ENCODE data around the gene SUPT6H. TPM values are rescaled to one million over a fixed set of nuclear protein-coding genes. Genes with fewer than 3 reads are reported as not detected.
"Not testable (repeated sequence)": the region's sequence is repeated elsewhere in the genome, so short reads cannot be mapped to it uniquely, and the experiment has no call there.

SUPT6H gene
- total RNA-seq, 1 donor from 2014 or later, result 63.5 TPM

DNA sequence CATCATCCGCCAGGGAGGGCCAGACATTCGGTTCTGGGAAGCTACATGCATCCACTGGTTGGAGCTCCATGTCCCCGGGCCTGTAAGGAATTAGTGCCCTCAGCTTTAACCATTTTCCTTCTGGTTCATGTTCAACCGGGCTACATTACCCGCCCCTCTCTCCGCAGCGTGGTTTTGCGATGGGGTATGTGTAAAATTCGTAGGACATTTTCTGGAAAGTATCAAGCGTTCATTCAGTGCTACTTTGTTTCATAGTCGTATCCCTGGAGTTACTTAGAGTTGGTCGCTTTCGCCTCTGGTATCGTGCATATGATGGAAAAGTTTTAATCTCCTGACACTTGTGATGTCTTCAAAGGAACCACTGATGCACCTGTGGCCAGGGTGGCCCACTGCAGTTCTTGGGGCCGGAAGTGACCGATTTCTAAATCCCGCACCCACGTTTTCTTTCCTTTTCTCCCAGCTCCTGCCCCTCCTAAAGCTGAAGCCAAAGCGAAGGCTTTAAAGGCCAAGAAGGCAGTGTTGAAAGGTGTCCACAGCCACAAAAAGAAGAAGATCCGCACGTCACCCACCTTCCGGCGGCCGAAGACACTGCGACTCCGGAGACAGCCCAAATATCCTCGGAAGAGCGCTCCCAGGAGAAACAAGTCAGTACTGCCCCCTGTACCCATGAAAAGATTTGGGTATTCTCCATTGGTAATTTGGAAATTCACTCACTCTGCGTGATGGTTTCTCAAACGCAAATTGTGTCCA, 58.4 kb downstream of the SUPT6H start:
- DNase-seq (ENCODE audit: low spot score), result no peak
- Mint-ChIP-seq H3K27ac (ENCODE audit: unreplicated experiment) (peak overlapping the region; percentile 96), H3K9me3 (ENCODE audit: low read depth) (no peaks in the 10 kb centered on the region), H3K4me3 (ENCODE audit: unreplicated experiment) (peak overlapping the region; percentile 99), H3K4me1 (ENCODE audit: low read depth) (peaks cover 74% of the 10 kb centered on the region), H3K27me3 (ENCODE audit: low read depth) (no peaks in the 10 kb centered on the region), H3K36me3 (ENCODE audit: low read depth) (peaks cover 26% of the 10 kb centered on the region)
- TF ChIP-seq, protein P1, sequence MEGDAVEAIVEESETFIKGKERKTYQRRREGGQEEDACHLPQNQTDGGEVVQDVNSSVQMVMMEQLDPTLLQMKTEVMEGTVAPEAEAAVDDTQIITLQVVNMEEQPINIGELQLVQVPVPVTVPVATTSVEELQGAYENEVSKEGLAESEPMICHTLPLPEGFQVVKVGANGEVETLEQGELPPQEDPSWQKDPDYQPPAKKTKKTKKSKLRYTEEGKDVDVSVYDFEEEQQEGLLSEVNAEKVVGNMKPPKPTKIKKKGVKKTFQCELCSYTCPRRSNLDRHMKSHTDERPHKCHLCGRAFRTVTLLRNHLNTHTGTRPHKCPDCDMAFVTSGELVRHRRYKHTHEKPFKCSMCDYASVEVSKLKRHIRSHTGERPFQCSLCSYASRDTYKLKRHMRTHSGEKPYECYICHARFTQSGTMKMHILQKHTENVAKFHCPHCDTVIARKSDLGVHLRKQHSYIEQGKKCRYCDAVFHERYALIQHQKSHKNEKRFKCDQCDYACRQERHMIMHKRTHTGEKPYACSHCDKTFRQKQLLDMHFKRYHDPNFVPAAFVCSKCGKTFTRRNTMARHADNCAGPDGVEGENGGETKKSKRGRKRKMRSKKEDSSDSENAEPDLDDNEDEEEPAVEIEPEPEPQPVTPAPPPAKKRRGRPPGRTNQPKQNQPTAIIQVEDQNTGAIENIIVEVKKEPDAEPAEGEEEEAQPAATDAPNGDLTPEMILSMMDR (IDR thresholded peaks at IDR 0.05), result peak; percentile 56

DNA sequence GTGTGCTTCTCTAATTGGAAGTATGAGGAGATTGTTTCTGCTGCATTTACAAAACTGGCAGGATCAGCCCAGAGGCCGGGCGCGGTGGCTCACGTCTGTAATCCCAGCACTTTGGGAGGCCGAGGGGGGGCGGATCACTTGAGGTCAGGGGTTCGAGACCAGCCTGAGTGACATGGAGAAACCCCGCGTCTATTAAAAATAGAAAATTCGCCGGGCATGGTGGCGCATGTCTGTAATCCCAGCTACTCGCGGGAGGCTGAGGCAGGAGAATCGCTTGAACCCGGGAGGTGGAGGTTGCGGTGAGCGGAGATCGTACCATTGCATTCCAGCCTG, 59.0 kb downstream of the SUPT6H start:
- H3K9me3 Mint-ChIP-seq (ENCODE audit: low read depth); DNase-seq (ENCODE audit: low spot score); H3K27me3 Mint-ChIP-seq (ENCODE audit: low read depth): not testable (repeated sequence)
- Mint-ChIP-seq H3K27ac (ENCODE audit: unreplicated experiment) (peak overlapping the region; percentile 96), H3K4me1 (ENCODE audit: low read depth) (peaks cover 72% of the 10 kb centered on the region), H3K36me3 (ENCODE audit: low read depth) (peaks cover 26% of the 10 kb centered on the region), H3K4me3 (ENCODE audit: unreplicated experiment) (peak overlapping the region; percentile 99)

DNA sequence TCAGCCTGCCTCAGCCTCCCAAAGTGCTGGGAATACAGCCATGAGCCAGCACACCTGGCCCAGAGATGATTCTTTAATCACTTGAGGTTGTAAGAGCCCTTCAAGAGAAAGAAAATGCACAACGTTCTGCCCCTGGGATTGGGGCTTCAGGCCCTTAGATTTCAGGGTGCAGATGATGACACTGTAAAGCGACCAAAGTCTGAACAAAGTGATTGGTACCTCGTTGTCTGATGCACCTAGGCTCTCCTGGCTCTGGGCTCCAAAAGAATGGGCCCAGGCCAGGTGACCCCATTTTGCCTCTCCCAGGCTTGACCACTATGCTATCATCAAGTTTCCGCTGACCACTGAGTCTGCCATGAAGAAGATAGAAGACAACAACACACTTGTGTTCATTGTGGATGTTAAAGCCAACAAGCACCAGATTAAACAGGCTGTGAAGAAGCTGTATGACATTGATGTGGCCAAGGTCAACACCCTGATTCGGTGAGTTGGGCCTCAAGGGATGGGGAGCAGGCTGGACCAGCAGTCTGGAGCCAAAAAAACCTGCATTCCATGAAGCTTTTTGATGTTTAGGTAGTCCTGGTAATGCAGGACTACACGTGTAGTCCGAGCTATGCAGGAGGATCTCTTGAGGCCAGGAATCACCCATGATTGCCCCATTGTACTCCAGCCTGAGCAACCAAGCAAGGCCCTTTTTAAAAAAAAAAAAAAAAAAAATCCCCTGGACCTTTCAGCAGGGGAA, 60.6 kb downstream of the SUPT6H start:
- Mint-ChIP-seq H3K4me3 (ENCODE audit: unreplicated experiment) (peak overlapping the region; percentile 99), H3K9me3 (ENCODE audit: low read depth) (no peaks in the 10 kb centered on the region), H3K36me3 (ENCODE audit: low read depth) (peaks cover 26% of the 10 kb centered on the region), H3K4me1 (ENCODE audit: low read depth) (peaks cover 75% of the 10 kb centered on the region), H3K27ac (ENCODE audit: unreplicated experiment) (peak overlapping the region; percentile 96), H3K27me3 (ENCODE audit: low read depth) (no peaks in the 10 kb centered on the region)
- no peak for DNase-seq (ENCODE audit: low spot score)
- TF ChIP-seq, protein P1 (IDR thresholded peaks at IDR 0.05), result no peak

DNA sequence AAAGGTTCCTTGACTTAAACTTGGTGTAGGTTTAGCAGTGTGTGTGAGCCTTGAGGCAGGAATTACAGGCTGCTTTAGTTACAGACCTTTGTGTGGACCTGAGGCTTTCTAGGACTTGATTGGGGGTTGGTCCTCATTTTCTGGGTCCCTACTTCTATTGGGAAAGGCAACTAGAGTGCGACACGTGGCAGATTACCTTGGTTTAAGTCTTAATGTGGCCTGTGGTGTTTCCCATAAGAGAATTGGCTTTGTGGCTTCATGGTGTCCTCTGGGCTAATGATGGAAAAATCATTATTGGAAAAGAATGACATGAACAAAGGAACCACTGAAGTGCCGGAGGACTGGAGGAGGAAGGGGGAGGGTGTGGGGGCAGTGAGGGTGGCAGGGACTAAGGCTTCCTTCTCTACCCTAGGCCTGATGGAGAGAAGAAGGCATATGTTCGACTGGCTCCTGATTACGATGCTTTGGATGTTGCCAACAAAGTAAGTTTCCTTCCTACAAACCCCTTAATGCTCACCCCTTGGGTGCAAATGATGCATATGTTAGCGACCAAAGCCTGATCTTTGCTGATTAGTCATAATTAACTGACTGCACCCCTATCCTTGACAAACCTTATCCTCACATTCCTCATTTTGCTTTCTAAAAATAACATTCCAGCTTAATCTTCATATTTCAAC, 61.3 kb downstream of the SUPT6H start:
- H3K4me3 Mint-ChIP-seq (ENCODE audit: unreplicated experiment), result no peak overlapping the region
- H3K36me3 Mint-ChIP-seq (ENCODE audit: low read depth), result peaks cover 26% of the 10 kb centered on the region
- no peaks in the 10 kb centered on the region for H3K27me3 Mint-ChIP-seq (ENCODE audit: low read depth)
- no peak for DNase-seq (ENCODE audit: low spot score)
- peak overlapping the region; percentile 95 for H3K27ac Mint-ChIP-seq (ENCODE audit: unreplicated experiment)
- no peaks in the 10 kb centered on the region for H3K9me3 Mint-ChIP-seq (ENCODE audit: low read depth)
- TF ChIP-seq, protein P1 (IDR thresholded peaks at IDR 0.05), result no peak
- H3K4me1 Mint-ChIP-seq (ENCODE audit: low read depth), result peaks cover 77% of the 10 kb centered on the region

DNA sequence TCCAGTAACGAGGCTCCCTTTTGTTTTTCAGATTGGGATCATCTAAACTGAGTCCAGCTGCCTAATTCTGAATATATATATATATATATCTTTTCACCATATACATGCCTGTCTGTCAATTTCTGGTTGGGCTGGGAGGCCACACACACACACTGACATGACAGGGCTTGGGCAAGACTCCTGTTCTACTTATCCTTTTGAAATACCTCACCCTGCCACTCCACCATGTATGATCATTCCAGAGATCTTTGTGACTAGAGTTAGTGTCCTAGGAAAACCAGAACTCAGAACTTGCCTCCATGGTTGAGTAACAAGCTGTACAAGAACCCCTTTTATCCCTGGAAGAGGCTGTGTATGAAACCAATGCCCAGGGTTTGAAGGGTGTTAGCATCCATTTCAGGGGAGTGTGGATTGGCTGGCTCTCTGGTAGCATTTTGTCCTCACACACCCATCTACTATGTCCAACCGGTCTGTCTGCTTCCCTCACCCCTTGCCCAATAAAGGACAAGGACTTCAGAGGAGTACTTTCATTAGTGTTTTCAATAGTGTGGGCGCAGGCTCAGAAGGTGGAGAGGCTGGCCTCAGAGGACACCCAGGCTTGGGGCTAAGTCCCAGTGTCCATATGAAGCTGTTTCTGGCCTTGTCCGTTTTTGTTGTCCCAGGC, 62.0 kb downstream of the SUPT6H start:
- not testable (repeated sequence) for H3K27me3 Mint-ChIP-seq (ENCODE audit: low read depth); H3K9me3 Mint-ChIP-seq (ENCODE audit: low read depth); DNase-seq (ENCODE audit: low spot score)
- peaks cover 26% of the 10 kb centered on the region for H3K36me3 Mint-ChIP-seq (ENCODE audit: low read depth)
- peak overlapping the region; percentile 19 for H3K4me3 Mint-ChIP-seq (ENCODE audit: unreplicated experiment)
- peaks cover 75% of the 10 kb centered on the region for H3K4me1 Mint-ChIP-seq (ENCODE audit: low read depth)
- H3K27ac Mint-ChIP-seq (ENCODE audit: unreplicated experiment), result peak overlapping the region; percentile 95

Measured in chondrocyte (in vitro differentiated cells).